ENCODE results near the gene SMAD5.

DNA sequence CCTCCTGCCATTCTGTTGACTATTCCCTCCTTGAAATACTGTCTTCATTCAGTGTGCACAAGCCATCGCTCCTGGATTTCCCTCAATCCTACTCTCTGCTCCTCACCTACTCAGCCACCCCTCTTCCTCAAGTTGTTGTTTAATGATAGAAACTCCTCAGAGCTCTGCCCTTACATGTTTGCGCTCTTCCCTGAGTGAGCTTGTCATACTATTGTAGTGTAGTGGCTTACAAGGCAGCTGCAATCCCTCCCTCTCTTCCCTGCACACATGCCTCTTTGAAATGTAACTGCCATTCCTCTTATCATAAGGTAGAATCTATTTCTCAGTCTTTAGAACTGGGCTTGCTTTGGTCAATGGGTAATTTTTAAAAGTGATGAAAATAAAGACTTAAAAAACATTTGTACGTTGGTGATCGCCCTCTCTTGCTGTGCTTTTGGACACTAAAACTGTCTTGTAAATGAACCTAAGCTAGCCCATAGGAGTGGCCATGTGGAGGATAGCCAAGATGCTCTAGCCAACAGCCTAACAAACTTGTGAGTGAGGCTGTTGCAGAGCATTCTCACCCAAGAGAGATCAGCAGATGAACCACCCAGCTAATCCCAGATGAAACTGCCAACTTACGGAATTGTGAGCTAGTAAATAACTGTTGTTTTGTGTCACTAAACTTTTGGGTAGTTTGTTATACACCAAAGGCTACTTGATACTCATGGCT lies 18.1 kb upstream of the SMAD5 start:
- no peak for TF ChIP-seq POLR2A (IDR thresholded peaks at IDR 0.05)
- TF ChIP-seq, protein P1, sequence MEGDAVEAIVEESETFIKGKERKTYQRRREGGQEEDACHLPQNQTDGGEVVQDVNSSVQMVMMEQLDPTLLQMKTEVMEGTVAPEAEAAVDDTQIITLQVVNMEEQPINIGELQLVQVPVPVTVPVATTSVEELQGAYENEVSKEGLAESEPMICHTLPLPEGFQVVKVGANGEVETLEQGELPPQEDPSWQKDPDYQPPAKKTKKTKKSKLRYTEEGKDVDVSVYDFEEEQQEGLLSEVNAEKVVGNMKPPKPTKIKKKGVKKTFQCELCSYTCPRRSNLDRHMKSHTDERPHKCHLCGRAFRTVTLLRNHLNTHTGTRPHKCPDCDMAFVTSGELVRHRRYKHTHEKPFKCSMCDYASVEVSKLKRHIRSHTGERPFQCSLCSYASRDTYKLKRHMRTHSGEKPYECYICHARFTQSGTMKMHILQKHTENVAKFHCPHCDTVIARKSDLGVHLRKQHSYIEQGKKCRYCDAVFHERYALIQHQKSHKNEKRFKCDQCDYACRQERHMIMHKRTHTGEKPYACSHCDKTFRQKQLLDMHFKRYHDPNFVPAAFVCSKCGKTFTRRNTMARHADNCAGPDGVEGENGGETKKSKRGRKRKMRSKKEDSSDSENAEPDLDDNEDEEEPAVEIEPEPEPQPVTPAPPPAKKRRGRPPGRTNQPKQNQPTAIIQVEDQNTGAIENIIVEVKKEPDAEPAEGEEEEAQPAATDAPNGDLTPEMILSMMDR (IDR thresholded peaks at IDR 0.05): no peak
- no peak for TF ChIP-seq POLR2AphosphoS5 (IDR thresholded peaks at IDR 0.05)
